ENCODE data around the gene SLC22A31. TPM values are rescaled to one million over a fixed set of nuclear protein-coding genes. Genes with fewer than 3 reads are reported as not detected.

SLC22A31 gene
- total and polyA plus RNA-seq, 10 donors, result 0.98 to 8.3 (median 4.6) TPM

DNA sequence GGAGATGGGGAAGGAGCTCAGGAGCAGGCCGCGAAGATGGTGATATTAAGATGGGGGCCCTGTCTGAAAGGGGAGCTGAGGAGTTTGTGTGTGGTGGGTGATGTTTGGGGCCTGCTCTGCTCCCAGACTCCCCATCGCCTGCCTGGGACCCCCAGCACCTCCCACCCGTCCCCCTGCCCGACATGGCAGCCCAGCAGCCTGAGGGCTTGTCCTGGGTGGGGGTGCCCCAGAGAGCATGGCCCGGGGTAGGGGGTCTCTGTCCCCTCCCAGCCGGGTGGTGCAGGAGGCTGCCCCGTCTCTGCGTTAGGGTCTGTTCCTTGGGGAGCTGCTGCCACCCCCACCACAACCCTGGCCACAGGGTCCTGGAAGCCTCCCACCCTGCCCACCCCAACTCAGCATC, 23.6 kb downstream of the SLC22A31 start:
- DNase-seq, result no peak
- intact Hi-C loops (cut with DNase I; ENCODE audit: low total_unique reads), result no loop called here
- 84 to 97% (median 93%) methylated on average over 7 to 9 of the region's 9 CpGs for WGBS, 5 donors

DNA sequence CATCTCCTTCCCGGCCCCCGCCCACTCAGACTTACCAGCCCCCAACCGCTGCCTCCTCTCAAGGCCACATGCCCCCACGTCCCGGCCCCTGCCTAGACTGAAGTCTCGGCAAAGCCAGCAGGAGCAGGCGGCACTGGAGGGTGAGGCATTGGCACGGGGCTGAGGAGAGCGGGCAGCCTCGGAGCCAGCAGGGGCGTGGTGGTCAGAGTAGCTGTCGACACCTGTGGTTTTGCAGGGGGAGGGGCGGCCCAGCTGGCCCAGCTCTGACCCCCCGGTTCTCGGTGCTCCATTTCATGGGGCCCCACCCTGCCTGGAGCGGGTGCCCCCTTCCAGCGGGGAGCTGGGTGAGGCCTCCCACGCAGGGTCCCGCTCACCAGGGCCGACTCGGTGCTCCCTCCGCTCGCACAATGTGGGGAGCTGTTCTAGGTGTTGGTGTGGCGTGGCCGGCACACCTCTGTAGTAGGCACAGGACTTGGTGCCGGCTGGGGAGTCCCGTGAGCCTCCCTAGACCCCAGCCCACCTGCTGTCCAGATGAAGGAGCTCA, 24.1 kb downstream of the SLC22A31 start:
- H3K27ac ChIP-seq, result no peak overlapping the region
- intact Hi-C loops (cut with DNase I; ENCODE audit: low total_unique reads), result no loop called here

More for the DNA sequence above, 23.6 kb downstream of the SLC22A31 start:
- TF ChIP-seq, protein P1, sequence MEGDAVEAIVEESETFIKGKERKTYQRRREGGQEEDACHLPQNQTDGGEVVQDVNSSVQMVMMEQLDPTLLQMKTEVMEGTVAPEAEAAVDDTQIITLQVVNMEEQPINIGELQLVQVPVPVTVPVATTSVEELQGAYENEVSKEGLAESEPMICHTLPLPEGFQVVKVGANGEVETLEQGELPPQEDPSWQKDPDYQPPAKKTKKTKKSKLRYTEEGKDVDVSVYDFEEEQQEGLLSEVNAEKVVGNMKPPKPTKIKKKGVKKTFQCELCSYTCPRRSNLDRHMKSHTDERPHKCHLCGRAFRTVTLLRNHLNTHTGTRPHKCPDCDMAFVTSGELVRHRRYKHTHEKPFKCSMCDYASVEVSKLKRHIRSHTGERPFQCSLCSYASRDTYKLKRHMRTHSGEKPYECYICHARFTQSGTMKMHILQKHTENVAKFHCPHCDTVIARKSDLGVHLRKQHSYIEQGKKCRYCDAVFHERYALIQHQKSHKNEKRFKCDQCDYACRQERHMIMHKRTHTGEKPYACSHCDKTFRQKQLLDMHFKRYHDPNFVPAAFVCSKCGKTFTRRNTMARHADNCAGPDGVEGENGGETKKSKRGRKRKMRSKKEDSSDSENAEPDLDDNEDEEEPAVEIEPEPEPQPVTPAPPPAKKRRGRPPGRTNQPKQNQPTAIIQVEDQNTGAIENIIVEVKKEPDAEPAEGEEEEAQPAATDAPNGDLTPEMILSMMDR (IDR thresholded peaks at IDR 0.05 in 8 of 11, conservative IDR thresholded peaks at IDR 0.05 in 3 of 11), result no peak
- TF ChIP-seq POLR2AphosphoS5 (IDR thresholded peaks at IDR 0.05) (no peak), POLR2A (IDR thresholded peaks at IDR 0.05) (no peak)
- Histone ChIP-seq H3K27me3 (replicated peaks in 1 of 7) (peaks cover 0 to 77% (median 5%) of the 10 kb centered on the region in 7 donors), H3K36me3 (no peaks in the 10 kb centered on the region), H3K9me3 (no peaks in the 10 kb centered on the region), H3K4me3 (no peak overlapping the region), H3K27ac (no peak overlapping the region), H3K4me1 (peaks cover 0 to 33% (median 10%) of the 10 kb centered on the region in 6 donors)

DNA sequence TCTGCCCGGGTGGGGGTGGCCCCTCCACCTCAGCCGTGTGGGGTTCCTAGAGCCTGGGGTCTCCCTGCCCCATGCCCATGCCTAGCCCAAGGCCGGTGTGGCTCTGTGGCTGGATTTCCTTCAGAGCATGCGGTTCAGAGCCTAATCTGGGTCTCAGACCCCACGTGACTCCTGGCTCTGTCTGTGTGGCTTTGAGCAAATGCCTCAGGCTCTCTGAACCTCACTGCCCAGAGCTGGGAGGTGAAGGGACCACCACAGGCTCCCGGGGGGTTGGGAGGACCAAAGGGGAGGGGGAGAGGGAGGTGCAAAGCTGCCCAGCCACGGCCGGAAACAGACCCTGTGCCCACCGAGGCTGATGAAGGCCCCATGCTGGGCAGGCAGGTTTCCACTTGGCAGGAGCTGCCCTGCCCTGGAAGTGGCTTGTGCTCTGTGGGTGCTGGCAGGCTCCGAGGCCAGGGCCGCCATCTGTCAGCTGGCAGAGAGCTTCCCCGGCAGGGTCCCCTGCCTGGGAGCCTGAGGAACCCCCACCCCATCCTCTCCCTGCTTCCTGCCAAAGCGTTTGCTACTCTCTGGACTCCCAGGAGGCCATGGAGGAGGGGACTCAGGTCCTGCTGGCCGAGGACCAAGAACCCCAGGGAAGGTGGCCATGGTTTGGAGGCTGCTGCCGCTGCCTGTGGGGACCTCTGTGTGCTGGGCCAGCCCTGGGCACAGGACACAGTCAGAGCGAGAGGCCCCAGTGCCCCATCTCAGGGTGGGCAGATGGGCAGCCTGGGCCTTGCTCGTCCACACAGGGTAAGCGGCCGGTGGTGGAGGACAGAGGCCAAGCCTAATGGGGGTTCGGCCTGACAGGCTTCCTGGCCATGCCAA, 24.8 kb downstream of the SLC22A31 start:
- H3K9me3 ChIP-seq, result no peaks in the 10 kb centered on the region
- H3K4me1 ChIP-seq, result peaks cover 6 to 45% (median 21%) of the 10 kb centered on the region in 6 donors
- no peaks in the 10 kb centered on the region for H3K36me3 ChIP-seq
- intact Hi-C loops (cut with DNase I; ENCODE audit: low total_unique reads), result no loop called here
- H3K27me3 ChIP-seq (replicated peaks in 1 of 7), result peaks cover 0 to 74% (median 5%) of the 10 kb centered on the region in 7 donors
- no peak overlapping the region for H3K4me3 ChIP-seq
- H3K27ac ChIP-seq, result peak overlapping the region in 6 of 8 donors; percentile 14 to 64 (median 47)
- DNase-seq, result no peak
- 47 to 72% (median 55%) methylated on average over 9 to 20 of the region's 20 CpGs for WGBS, 5 donors
- TF ChIP-seq POLR2A (IDR thresholded peaks at IDR 0.05) (no peak), POLR2AphosphoS5 (IDR thresholded peaks at IDR 0.05) (no peak)
- TF ChIP-seq, protein P1 (IDR thresholded peaks at IDR 0.05 in 8 of 11, conservative IDR thresholded peaks at IDR 0.05 in 3 of 11), result no peak

More for the DNA sequence above, 24.1 kb downstream of the SLC22A31 start:
- Histone ChIP-seq H3K27me3 (replicated peaks in 1 of 7) (peaks cover 0 to 74% (median 5%) of the 10 kb centered on the region in 7 donors), H3K4me1 (peaks cover 0 to 38% (median 14%) of the 10 kb centered on the region in 6 donors), H3K9me3 (no peaks in the 10 kb centered on the region), H3K36me3 (no peaks in the 10 kb centered on the region), H3K4me3 (no peak overlapping the region)
- 74 to 87% (median 85%) methylated on average over 18 to 27 of the region's 27 CpGs for WGBS, 5 donors
- no peak for DNase-seq
- TF ChIP-seq POLR2AphosphoS5 (IDR thresholded peaks at IDR 0.05) (no peak), POLR2A (IDR thresholded peaks at IDR 0.05) (no peak)
- TF ChIP-seq, protein P1 (IDR thresholded peaks at IDR 0.05 in 8 of 11, conservative IDR thresholded peaks at IDR 0.05 in 3 of 11), result no peak

- Histone ChIP-seq H3K27me3 (replicated peaks in 1 of 7) (peaks cover 0 to 74% (median 6%) of the 10 kb centered on the region in 7 donors), H3K36me3 (no peaks in the 10 kb centered on the region), H3K4me3 (no peak overlapping the region), H3K9me3 (no peaks in the 10 kb centered on the region), H3K4me1 (peaks cover 6 to 51% (median 27%) of the 10 kb centered on the region in 6 donors), H3K27ac (peak overlapping the region in 6 of 8 donors; percentile 14 to 64 (median 47))
- WGBS, 5 donors, result 63 to 83% (median 79%) methylated on average over 1 to 14 of the region's 14 CpGs
- intact Hi-C loops (cut with DNase I; ENCODE audit: low total_unique reads), result no loop called here
- no peak for DNase-seq
- TF ChIP-seq, protein P1 (IDR thresholded peaks at IDR 0.05 in 8 of 11, conservative IDR thresholded peaks at IDR 0.05 in 3 of 11), result no peak
- TF ChIP-seq POLR2A (IDR thresholded peaks at IDR 0.05) (no peak), POLR2AphosphoS5 (IDR thresholded peaks at IDR 0.05) (peak in 2 of 3 donors; percentile 32 to 74)
These were observed 25.5 kb downstream of the SLC22A31 start for GRCh38 chr16:89174877-89175276.

Measured in spleen (tissue), 11 donors.